HEK293 (cell line): ENCODE results near the gene BCL2A1.

Experiments used
- CTCF ChIA-PET: fragments of 350-600 bp; formaldehyde crosslinking; extraction: SDS; loops from one replicate; lab custom pipeline; 2021; ENCODE audit warnings: antibody characterized with exemption; lab: Yijun Ruan, JAX
- POLR2A ChIA-PET: fragments of 300-600 bp; formaldehyde crosslinking; extraction: SDS; loops from one replicate; lab custom pipeline; 2020; ENCODE audit warnings: antibody characterized with exemption, inconsistent platforms; lab: Yijun Ruan, JAX
- H3K27ac ChIP-seq: fragments of 200-500 bp; sonication (Bioruptor generic); 2 replicates; pipeline ENCODE4 v1.5.1; 2014; ENCODE audit warnings: low read depth, low read length, control low read depth, inconsistent platforms; ENCODE audit errors: extremely low read depth
- H3K36me3 ChIP-seq, 2 experiments: fragments of 200-500 bp in 1 of 2; sonication (Bioruptor generic) in 1 of 2; 1 replicate in 1 of 2; 2 replicates in 1 of 2; pipeline ENCODE4 v1.5.1; 2014 to 2017; ENCODE audit warnings: inconsistent platforms in 2 of 2, low read length in 2 of 2; ENCODE audit not compliant: control insufficient read depth in 2 of 2, insufficient read depth in 1 of 2
- H3K4me1 ChIP-seq: fragments of 200-500 bp; sonication (Bioruptor generic); 2 replicates; pipeline ENCODE4 v1.5.1; 2014; ENCODE audit warnings: mild to moderate bottlenecking, low read length, inconsistent platforms; ENCODE audit not compliant: control insufficient read depth, insufficient read depth
- H3K4me3 ChIP-seq: 2 replicates; pipeline ENCODE4 v1.5.1; 2011; ENCODE audit warnings: low read depth, mild to moderate bottlenecking, control low read depth, low read length, moderate library complexity
- H3K9me3 ChIP-seq: fragments of 200-500 bp; sonication (Bioruptor generic); 2 replicates; pipeline ENCODE4 v1.5.1; 2014; ENCODE audit warnings: low read depth, low read length, inconsistent platforms; ENCODE audit not compliant: control insufficient read depth, insufficient read depth
- FEZF1 ChIP-seq: fragments of 450-650 bp; formaldehyde crosslinking; IDR thresholded peaks from 2 replicates; pipeline ENCODE4 v1.5.1; 2016; ENCODE audit warnings: missing biosample characterization, missing genetic modification characterization
- GLI2 ChIP-seq: fragments of 450-650 bp; formaldehyde crosslinking; IDR thresholded peaks from 2 replicates; pipeline ENCODE4; 2017; ENCODE audit warnings: missing biosample characterization, missing genetic modification characterization, low read depth, borderline replicate concordance
- GLIS2 ChIP-seq: fragments of 450-650 bp; formaldehyde crosslinking; IDR thresholded peaks from 2 replicates; pipeline ENCODE4 v1.5.1; 2016; ENCODE audit warnings: missing biosample characterization, missing genetic modification characterization
- IKZF3 ChIP-seq: fragments of 450-650 bp; IDR thresholded peaks from 2 replicates; pipeline ENCODE4 v1.5.0; 2018; ENCODE audit warnings: missing biosample characterization, mild to moderate bottlenecking, missing genetic modification characterization, moderate library complexity
- PRDM1 ChIP-seq: fragments of 450-650 bp; formaldehyde crosslinking; IDR thresholded peaks from 2 replicates; pipeline ENCODE4; 2016; ENCODE audit warnings: missing biosample characterization, missing genetic modification characterization
- ZBTB44 ChIP-seq: fragments of 450-650 bp; IDR thresholded peaks from 2 replicates; pipeline ENCODE4 v1.5.1; 2018; ENCODE audit warnings: missing biosample characterization, mild to moderate bottlenecking, missing genetic modification characterization
- ZBTB49 ChIP-seq: fragments of 450-650 bp; formaldehyde crosslinking; IDR thresholded peaks from 2 replicates; pipeline ENCODE4 v1.5.1; 2016; ENCODE audit warnings: missing biosample characterization, missing genetic modification characterization, low read depth
- ZNF24 ChIP-seq: fragments of 450-650 bp; formaldehyde crosslinking; IDR thresholded peaks from 2 replicates; pipeline ENCODE4 v1.5.1; 2016; ENCODE audit warnings: missing biosample characterization, missing genetic modification characterization
- ZNF292 ChIP-seq: fragments of 450-650 bp; formaldehyde crosslinking; IDR thresholded peaks from 2 replicates; pipeline ENCODE4 v1.5.1; 2016; ENCODE audit warnings: low read depth, missing biosample characterization, missing genetic modification characterization, borderline replicate concordance
- ZNF391 ChIP-seq: fragments of 450-650 bp; formaldehyde crosslinking; IDR thresholded peaks from 2 replicates; pipeline ENCODE4 v1.5.1; 2016; ENCODE audit warnings: low read depth, missing biosample characterization, missing genetic modification characterization, borderline replicate concordance
- ZNF423 ChIP-seq: fragments of 450-650 bp; formaldehyde crosslinking; IDR thresholded peaks from 2 replicates; pipeline ENCODE4 v1.5.1; 2016; ENCODE audit warnings: missing biosample characterization, missing genetic modification characterization
- ZNF48 ChIP-seq: fragments of 450-650 bp; formaldehyde crosslinking; IDR thresholded peaks from 2 replicates; pipeline ENCODE4 v1.5.1; 2016; ENCODE audit warnings: missing biosample characterization, missing genetic modification characterization
- ZNF544 ChIP-seq: fragments of 450-650 bp; formaldehyde crosslinking; IDR thresholded peaks from 2 replicates; pipeline ENCODE4 v1.5.0; 2017; ENCODE audit warnings: missing biosample characterization, missing genetic modification characterization
- ZNF629 ChIP-seq: fragments of 450-650 bp; formaldehyde crosslinking; IDR thresholded peaks from 2 replicates; pipeline ENCODE4 v1.5.1; 2017; ENCODE audit warnings: missing biosample characterization, missing genetic modification characterization
- ZNF654 ChIP-seq: fragments of 450-650 bp; formaldehyde crosslinking; IDR thresholded peaks from 2 replicates; pipeline ENCODE4 v1.5.1; 2016; ENCODE audit warnings: low read depth, missing biosample characterization, missing genetic modification characterization
- ZNF704 ChIP-seq: fragments of 450-650 bp; formaldehyde crosslinking; IDR thresholded peaks from 2 replicates; pipeline ENCODE4 v1.5.1; 2016; ENCODE audit warnings: missing biosample characterization, missing genetic modification characterization
- ZSCAN16 ChIP-seq: fragments of 450-650 bp; formaldehyde crosslinking; IDR thresholded peaks from 2 replicates; pipeline ENCODE4 v1.5.1; 2016; ENCODE audit warnings: missing biosample characterization, missing genetic modification characterization
- TF ChIP-seq, protein P1 (sequence below): fragments of 450-650 bp; formaldehyde crosslinking; IDR thresholded peaks from 2 replicates; pipeline ENCODE4 v1.5.1; 2016; ENCODE audit warnings: missing biosample characterization, missing genetic modification characterization
- TF ChIP-seq, protein P2 (sequence below): fragments of 450-650 bp; formaldehyde crosslinking; IDR thresholded peaks from 2 replicates; pipeline ENCODE4 v1.5.1; 2016; ENCODE audit warnings: missing biosample characterization, missing genetic modification characterization
- TF ChIP-seq, protein P3 (sequence below): fragments of 450-650 bp; formaldehyde crosslinking; IDR thresholded peaks from 2 replicates; pipeline ENCODE4 v1.5.1; 2017; ENCODE audit warnings: missing biosample characterization, missing genetic modification characterization

The BCL2A1 gene

GRCh38 chr15:79981831-79982455 is 10.9 kb upstream of the BCL2A1 start (continued):
- TF ChIP-seq FEZF1 (tag by site-specific recombination) (no peak), ZBTB49 (no peak)
- TF ChIP-seq, protein P1, sequence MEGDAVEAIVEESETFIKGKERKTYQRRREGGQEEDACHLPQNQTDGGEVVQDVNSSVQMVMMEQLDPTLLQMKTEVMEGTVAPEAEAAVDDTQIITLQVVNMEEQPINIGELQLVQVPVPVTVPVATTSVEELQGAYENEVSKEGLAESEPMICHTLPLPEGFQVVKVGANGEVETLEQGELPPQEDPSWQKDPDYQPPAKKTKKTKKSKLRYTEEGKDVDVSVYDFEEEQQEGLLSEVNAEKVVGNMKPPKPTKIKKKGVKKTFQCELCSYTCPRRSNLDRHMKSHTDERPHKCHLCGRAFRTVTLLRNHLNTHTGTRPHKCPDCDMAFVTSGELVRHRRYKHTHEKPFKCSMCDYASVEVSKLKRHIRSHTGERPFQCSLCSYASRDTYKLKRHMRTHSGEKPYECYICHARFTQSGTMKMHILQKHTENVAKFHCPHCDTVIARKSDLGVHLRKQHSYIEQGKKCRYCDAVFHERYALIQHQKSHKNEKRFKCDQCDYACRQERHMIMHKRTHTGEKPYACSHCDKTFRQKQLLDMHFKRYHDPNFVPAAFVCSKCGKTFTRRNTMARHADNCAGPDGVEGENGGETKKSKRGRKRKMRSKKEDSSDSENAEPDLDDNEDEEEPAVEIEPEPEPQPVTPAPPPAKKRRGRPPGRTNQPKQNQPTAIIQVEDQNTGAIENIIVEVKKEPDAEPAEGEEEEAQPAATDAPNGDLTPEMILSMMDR (tag by site-specific recombination), result no peak

DNA sequence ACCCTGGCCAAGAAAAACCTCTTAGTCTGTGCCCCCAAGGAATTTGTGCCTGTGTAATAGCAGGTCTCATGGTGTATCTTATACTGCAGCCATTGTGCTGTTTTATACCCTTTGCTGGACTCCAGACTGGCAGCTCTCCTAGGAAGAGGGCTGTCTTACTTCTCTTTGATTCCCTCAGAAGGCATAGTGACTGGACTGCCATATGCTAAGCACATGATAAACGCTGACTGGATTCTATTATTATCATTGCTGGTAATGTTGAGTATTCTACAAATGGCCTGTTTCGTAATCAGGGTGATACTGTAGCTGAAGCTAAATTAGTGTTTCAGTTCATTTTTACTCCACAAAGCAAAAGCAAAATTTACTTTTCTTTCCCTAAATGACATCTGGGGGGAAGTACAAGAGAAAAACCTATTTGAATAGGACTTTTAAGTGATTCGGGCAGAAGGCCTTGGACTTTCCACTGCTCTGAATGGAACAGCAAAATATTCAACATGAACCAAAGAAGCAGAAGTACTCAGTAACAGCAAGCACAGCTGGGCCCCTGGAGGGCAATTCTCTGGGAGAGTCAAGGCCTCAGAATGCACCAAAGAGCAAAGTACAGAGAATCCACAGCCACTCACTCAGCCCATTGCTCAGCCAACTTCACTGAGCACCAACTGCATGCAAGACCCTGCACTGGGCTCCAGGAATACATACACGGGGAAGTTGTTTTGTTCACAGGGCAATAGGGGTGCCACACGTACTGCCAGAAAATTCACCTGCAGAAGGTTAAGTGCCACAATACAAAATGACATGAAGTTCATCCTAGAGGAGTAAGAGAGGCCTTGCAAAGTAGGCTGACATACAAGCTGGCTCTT is 7.9 kb upstream of the BCL2A1 start:
- CTCF ChIA-PET, result interaction anchor here (0.7 to 2.1 kb wide), 6 partner anchors 9 to 240 kb away, joined by 3 to 10 read pairs (median 4); no protein-coding TSS in a partner anchor
- H3K4me3 ChIP-seq, result no peak overlapping the region
- TF ChIP-seq IKZF3 (tag by site-specific recombination), result no peak
- TF ChIP-seq, protein P2, sequence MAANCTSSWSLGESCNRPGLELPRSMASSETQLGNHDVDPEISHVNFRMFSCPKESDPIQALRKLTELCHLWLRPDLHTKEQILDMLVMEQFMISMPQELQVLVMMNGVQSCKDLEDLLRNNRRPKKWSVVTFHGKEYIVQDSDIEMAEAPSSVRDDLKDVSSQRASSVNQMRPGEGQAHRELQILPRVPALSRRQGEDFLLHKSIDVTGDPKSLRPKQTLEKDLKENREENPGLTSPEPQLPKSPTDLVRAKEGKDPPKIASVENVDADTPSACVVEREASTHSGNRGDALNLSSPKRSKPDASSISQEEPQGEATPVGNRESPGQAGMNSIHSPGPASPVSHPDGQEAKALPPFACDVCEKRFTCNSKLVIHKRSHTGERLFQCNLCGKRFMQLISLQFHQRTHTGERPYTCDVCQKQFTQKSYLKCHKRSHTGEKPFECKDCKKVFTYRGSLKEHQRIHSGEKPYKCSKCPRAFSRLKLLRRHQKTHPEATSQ (tag by site-specific recombination), result no peak
- no peak for TF ChIP-seq ZNF423 (tag by site-specific recombination)
- no peak for TF ChIP-seq ZNF544 (tag by site-specific recombination)
- no peak for TF ChIP-seq ZNF48 (tag by site-specific recombination)
- TF ChIP-seq ZNF654, result no peak
- no peak for TF ChIP-seq ZNF391 (tag by site-specific recombination)
- TF ChIP-seq PRDM1 (tag by site-specific recombination), result no peak
- no peak for TF ChIP-seq GLIS2 (tag by site-specific recombination)
- TF ChIP-seq, all 188 proteins: peak for 0
- Histone ChIP-seq H3K9me3 (no peaks in the 10 kb centered on the region), H3K36me3 (no peaks in the 10 kb centered on the region), H3K4me1 (no peaks in the 10 kb centered on the region), H3K27ac (no peak overlapping the region)
- POLR2A ChIA-PET, result no interaction called here

GRCh38 chr15:79978260-79978654 is 7.3 kb upstream of the BCL2A1 start:
- Histone ChIP-seq H3K27ac (no peak overlapping the region), H3K36me3 (no peaks in the 10 kb centered on the region), H3K4me3 (no peak overlapping the region), H3K4me1 (no peaks in the 10 kb centered on the region), H3K9me3 (no peaks in the 10 kb centered on the region)
- ChIA-PET POLR2A (interaction anchor here (1.0 kb wide), 1 partner anchor 55 kb away, joined by 4 read pairs; no protein-coding TSS in a partner anchor), CTCF (interaction anchor here (0.6 to 2.1 kb wide), 4 partner anchors 15 to 638 kb away, joined by 3 to 10 read pairs (median 4); no protein-coding TSS in a partner anchor)
- no peak for TF ChIP-seq ZNF704
- no peak for TF ChIP-seq ZNF629 (tag by site-specific recombination)
- no peak for TF ChIP-seq ZSCAN16
- no peak for TF ChIP-seq ZNF292
- TF ChIP-seq, protein P3, sequence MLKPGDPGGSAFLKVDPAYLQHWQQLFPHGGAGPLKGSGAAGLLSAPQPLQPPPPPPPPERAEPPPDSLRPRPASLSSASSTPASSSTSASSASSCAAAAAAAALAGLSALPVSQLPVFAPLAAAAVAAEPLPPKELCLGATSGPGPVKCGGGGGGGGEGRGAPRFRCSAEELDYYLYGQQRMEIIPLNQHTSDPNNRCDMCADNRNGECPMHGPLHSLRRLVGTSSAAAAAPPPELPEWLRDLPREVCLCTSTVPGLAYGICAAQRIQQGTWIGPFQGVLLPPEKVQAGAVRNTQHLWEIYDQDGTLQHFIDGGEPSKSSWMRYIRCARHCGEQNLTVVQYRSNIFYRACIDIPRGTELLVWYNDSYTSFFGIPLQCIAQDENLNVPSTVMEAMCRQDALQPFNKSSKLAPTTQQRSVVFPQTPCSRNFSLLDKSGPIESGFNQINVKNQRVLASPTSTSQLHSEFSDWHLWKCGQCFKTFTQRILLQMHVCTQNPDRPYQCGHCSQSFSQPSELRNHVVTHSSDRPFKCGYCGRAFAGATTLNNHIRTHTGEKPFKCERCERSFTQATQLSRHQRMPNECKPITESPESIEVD (tag by site-specific recombination), result no peak
- no peak for TF ChIP-seq ZNF24
- TF ChIP-seq ZBTB44 (tag by site-specific recombination), result no peak
- TF ChIP-seq GLI2 (tag by site-specific recombination), result no peak
